Activated T-helper 1 cell treated with Interleukin-2 at 50 U/mL for 16 hours (primary cell): ENCODE measurements around the gene CTBP1.

ENCODE experiments used
- DNase-seq: peaks from one replicate; pipeline ENCODE4 v3.0.0-alpha.2; 2020; ENCODE audit warnings: low read depth

CTBP1 gene

DNA sequence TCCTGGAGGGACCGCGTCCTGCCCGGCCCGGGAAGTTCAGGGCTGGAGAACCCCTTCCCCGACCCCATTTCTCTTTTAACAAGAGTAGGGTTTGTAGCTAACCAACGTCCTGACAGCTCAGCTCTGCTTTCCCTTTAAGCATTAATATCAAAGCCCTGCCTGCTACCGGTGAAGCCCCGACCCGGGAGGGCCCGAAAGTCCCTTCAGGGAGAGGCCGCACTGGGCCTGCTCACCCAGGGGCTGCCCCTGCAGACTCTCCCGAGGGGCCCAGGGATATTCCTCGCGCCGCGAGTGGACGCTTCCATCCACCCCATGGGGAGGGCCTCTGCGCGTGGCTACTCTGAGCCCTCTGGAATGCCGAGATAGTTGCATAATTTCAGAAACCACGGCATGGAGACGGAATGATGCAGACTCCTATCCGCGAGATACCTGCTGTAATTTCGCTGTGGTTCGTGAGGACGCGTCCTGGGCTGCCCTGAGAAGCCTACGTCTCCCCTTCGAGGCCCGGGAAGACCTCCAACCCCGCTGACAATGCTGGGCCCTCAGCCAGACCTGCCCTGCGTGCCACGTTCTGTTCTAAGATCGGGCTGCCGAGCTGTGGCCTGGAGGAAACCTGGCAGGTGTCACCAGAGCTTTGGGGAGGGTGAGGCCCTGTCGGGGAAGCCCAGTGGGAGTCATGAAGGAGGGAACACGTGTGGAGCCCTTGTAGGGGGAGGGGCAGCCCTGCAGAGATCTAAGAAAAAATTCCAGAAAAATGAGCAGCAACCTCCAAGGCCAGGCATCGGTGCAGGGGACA, 999 bp upstream of the CTBP1 start:
- peak; percentile 31 for DNase-seq

DNA sequence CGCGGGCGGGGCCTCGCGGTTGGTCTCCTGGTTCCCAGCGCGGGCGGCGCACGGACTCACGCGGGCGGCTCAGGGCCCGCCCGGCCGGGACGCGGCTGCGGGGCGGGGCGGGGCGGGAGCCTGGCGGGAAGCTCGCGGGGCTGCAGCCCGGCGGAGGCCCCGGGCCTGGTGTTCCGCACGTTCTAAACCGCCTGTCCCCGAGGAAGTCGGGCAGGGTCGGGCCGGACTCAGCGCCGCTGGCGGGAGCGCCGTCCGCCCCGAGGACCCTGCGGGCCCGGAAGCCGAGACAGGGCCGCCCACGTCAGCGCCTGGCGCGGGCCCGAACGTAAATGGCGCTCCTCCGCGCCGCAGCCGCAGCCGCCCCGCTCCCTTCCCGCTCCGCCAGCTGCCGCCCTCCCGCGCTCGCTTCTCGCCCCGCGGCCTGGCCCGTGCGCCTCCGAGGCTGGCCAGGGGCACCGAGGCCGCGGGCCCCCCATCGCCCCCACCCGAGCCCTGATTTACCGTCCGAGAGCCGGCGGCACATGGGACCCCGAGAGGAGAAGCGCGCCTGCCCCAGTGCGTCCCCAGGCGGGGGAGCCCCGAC, 309 bp upstream of the CTBP1 start:
- peak; percentile 82 for DNase-seq

DNA sequence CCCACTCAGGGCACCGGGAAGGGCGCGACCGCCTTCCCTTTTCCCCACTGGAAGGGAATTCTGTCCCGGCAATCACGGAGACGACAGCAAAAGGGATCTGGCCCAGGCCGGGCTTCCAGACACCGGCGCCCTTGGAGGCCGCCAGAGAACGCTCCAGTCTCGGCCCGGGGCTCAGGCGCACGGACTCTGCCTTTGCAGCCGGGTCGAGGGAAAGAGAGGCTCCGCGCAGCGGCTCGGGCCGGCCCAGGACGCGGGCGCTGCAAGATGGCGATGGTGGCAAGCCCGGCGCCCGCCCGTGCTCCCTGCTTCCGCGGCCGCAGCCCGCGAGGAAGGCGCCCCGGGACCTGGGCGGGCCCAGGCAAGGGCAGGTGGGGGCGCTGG, 1.1 kb downstream of the CTBP1 start:
- no peak for DNase-seq

DNA sequence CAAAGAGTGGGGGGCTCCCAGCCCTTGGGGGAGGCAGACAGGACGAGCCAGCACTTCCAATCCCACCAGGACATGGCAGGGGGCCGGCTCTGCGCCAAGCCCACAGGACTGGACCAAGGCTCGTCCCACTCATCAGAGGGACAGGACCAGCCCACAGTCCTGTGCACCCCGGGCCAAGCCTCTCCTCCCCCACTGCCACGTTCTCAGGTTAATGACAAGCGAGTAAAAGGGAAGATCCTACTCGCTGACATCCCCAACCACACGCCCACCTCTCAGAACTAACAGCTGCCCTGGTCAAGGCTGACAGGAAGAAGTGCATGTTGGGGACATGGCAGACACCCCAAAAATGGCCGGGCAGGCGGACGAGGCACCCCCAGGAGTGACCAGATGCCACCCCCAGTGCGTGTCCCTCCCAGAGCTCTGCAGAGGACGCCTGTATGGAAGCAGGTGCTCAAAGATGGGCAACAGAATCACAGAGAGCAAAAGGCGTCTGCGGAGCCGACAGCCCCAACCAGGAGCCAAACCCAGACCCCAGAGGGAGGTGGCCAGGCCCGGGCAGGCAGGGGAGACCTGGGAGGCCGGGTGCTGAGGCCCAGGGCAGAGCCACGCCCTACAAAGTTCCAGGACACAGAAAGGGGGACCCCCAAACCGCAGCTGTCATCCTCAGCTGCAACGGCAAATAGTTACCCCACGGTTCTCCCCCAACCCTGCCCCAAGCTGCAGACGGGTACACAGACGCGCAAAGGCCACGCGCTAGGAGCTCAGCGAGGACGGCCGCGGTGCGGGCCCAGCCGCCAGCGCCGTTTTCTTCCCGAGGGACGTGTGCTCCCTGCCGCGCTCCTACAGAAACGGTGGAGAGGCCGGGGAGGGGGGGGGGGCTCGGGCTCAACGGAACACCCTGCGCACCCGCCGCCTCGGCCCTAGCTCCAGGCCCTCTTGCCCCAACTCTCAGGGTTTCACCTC, 1.7 kb downstream of the CTBP1 start:
- DNase-seq = no peak

DNA sequence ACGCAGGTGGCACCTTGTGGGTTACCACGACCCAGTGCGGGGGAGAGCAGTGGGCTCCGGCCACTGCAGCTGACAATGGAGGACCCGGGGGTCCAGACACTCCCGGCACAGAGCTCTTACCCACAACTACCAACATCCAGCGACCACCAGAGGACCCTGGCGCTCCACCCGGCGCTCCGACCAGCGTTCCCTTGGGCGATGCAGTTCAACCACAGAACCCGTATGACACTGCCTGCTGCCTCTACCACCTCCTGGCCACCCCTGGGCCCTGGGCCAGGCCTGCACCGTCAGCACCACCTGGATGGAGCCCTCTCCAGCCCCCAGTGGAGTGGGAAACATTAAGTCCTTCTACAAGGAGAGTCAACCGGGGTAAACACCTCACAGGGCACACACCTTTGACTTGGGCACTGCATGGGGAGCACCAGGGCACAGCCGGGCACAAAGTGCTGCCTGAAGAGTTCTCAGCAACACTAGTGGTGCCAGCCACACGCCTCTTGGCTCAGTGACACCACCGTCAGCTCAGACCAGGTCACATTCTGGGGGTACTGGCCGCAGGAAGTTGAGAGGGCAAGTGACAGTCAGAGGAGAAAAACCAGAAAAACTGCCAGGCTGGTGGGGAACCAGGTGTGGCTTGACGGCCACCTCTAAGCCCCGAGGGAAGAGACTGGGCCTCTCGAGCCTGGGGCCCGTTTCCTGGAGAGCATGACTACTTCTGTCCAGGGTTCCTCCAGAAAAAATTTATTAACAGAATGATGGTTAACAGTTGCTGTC, 2.6 kb downstream of the CTBP1 start:
- no peak for DNase-seq

DNA sequence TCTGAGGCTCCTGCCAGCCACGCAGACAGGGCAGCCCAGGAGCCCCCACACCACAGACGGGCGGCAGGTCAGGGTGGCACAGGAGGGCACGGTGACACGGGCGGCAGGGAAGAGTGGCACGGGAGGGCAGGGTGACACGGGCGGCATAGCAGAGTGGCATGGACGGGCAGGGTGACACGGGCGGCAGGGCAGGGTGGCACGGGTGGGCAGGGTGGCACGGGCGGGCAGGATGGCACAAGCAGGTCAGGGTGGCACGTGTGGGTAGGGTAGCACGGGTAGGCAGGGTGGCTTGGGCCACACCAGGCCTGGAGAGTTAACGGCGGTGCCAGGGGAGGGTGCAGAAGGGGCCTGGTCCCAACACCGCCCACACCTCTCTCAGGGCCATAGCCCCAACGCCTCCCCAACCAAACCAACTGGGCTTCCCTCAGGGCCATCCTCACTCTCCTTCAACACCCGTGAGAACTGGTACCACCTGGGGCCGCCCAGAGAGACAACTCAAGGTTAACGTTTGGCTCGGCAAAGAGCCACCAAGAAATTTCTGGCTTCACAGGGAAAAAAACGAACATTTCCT, 3.4 kb downstream of the CTBP1 start:
- no peak for DNase-seq

DNA sequence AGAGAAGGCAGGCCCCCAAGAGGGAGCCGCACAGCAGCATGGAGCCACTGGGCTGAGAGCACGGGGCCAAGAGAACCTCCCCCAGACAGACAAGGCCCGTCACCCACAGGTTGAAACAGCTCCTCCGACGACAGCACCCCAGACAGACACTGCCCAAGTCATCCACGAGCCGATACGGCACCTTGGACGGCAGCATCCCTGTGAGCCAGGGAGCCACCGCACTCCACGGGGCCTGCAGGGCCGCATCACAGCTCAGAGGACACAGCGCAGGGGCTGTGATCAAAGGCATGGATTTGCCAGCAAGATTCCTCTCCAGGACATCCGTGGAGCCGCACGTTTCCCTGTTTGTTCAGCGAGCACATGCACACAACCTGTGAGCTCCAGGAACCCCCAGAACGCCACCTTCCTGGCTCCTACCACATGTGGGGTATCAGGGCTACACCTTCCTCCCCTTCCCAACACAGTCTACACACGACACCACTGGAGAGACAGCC, 3.9 kb downstream of the CTBP1 start:
- no peak for DNase-seq

DNA sequence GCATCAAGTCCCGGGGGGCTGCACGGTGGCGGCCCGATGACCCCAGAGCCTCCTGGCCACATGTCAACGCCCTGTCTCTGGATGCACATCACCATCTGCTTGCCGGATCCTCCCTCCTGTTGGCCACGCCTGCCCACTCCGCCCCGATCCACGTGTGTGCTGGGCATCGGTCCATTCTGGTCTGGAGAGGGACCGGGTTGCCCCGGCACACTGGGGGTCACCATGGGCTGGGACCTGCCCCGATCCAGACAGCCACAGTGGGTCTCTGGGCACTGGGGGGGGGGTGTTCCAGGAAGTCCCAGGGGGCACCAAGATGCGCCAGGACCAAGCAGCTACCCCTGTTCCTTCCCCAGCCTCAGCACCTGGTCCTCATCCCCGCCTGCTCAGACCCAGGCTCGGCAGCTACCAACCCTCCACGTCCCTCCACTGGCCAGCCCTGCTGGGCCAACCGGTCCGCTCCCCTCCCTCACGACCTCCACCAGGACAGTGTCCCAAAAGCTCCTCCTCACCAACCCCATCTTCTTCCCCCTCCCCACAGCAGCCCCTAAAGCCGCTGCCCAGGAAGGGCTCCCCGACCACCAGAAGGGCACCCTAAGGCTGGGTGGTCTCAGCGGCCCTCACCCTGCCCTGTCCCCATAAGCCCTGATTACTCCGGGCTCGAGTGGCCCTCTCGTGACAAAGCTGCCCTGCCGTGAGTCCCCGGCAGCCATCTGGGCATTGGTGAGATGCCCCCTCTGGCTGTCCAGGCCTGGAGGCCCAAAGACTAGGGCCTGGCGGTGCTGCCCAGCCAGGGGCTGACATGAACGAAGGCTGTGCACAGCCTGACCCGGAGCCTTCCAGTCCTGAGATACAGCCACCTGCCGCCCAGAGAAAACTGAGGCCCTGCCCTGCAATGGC, 4.6 kb downstream of the CTBP1 start:
- DNase-seq = no peak

DNA sequence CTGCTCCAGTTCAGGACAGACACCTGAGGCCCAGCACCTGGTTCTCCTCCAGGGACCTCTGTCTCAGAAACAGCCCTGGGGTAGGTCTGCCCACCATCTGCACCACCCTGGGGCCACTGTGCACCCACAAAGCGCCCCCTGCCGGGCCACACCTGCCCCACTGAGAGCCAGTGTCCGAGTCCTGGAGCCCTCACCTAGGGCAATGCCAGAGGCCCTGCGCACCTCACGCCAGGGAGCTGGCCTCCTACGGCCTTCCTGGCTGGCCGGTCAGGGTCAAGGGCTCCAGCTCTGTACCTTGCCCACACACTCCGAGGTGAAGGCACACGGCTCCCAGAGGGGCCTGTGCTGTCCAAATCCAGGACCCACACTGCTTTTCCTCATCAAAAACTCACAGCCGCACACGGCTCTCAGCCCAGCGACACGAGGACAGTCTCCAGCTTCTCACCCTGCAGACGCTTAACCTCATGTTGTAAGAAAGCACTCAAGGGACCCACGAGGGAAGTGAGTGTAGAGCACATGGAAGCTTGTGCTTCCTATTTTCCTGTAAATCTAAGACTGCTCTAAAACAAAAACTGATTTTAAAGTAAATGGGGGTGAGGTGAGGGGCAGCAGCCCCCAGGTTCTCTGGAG, 5.4 kb downstream of the CTBP1 start:
- DNase-seq = no peak

DNA sequence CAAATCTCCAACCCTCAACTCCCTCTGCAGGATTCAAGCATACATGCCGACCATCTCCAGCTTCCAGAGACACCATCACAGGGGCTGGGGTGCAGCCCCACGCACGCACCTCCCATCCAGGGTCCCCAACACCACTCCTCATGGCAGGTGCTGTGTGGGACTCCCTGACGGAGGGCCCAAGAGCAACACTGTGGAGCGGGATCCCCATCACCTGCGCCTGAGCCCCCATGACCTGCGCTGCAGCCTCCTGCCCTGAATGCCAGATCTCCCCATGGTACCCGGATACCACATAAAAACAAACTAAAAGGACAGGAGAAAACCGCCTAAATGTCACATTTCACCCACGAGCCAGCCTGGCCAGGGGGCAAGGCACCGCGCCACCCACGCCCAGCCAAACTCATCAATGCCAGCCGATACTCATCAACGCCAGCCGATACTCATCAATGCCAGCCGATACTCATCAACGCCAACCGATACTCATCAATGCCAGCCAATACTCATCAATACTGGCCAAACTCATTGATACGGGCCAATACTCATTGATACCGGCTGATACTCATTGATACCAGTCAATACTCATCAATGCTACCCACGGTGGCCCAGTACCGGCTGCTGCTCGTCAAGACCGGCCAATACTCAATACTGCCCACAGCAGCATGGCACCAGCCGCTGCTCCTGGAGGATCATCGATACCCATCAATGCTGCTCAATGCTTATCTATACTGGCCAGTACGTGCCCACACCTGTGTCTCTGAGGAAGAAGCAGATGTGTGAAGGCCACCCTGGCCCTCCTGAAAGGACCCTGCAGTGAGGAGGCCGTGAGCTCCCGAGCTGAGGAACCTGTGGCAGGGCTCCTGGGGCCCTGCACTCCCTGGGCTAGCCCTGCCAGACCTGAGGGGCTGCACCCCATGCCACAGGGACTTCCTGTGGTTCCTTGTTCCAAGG, 6.2 kb downstream of the CTBP1 start:
- no peak for DNase-seq

DNA sequence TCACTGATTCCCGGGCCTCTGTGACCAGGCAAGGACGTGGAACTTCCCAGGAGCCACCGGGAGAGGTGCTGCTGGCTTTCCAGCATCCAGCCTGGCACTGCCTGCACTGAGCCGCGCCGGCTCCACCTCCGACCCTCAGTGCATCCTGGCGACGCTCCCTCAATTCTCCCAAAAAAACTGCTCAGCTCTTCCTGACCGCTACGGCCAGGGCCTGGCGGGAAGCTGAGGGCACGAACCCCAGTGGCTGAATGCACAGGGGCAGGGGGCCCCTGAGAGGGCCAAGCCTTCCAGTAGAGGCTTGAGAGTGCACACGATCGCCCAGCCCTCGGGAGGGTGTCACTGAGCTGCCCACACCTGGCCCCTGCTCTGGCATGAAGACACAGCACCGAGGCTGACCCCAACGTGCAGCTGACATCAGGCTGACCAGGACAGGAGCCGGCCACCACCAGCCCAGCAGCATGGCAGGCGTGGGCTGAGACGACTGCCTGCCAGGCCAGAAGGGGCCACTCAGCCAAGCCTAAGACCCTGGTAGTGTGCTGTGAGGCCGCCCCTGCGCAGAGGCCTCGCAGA, 6.9 kb downstream of the CTBP1 start:
- no peak for DNase-seq

DNA sequence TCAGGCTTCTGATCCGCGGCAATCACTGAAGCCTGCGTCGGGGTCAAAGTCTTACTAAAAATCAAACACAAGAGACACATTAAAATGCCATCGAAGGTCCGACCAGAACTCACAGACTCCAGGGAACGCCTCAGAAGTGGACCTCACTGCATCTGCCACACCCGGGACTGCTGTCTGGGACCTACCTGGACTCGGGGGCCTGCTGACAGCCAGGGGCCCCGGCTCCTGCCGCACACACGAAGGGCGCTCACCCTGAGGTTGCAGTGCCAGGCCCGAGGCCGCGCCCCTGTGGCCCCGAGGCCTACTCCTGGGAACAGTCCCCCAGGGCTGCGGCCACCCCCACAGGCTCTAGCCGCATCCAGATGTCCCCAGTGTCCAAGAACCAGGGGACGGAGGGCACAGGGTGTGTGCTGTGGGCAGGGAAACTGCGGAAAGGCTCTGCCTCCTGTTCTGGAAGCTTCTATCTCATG, 7.4 kb downstream of the CTBP1 start:
- DNase-seq = no peak

DNA sequence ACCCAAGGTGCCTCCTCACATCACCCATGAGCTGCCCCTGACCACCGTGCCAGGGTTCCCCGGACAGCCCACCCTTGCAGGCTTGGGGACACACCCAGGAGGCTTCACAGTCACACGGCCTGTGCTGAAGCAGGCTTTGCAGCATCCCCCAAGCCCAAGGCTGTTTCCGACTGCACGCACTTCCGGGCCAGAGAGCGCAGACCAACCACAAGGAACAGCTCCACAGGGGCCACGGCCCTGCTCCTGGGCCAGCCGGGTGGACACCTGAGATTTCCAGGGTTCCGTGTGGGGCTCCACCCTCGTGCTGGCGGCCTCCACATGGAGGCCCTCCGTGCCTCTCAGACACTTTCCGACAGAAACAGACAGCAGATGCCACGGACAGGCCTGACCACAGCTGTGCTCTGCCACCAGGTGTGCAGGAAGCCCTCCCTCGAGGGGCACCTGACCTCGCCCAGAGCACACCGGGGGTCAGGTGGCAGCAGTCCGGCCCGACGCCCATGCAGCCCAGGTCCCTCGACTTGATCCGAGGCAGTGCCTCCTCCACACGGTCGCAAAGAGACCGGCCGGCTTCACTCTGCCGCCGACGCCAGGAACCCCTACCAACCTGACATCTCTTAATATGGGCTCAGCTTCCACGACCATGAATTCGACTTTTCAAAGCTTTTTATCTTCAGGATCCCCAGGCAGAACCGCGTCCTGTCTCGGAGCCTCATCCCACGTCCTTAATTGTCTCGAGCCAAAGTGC, 8.0 kb downstream of the CTBP1 start:
- no peak for DNase-seq

DNA sequence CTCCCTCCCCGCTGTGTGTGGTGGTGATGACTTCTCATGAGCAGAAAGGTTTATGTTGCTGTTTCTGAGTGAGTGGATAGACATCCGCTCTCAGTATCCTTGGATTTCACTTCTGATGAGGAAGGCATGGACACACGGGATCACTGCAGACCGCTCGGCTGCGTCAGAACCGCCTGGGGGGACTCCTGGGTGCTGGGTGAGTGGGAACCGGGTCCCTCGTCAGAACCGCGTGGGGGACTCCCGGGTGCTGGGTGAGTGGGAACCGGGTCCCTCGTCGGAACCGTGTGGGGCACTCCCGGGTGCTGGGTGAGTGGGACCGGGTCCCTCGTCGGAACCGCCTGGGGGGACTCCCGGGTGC, 9.0 kb downstream of the CTBP1 start:
- DNase-seq = no peak

DNA sequence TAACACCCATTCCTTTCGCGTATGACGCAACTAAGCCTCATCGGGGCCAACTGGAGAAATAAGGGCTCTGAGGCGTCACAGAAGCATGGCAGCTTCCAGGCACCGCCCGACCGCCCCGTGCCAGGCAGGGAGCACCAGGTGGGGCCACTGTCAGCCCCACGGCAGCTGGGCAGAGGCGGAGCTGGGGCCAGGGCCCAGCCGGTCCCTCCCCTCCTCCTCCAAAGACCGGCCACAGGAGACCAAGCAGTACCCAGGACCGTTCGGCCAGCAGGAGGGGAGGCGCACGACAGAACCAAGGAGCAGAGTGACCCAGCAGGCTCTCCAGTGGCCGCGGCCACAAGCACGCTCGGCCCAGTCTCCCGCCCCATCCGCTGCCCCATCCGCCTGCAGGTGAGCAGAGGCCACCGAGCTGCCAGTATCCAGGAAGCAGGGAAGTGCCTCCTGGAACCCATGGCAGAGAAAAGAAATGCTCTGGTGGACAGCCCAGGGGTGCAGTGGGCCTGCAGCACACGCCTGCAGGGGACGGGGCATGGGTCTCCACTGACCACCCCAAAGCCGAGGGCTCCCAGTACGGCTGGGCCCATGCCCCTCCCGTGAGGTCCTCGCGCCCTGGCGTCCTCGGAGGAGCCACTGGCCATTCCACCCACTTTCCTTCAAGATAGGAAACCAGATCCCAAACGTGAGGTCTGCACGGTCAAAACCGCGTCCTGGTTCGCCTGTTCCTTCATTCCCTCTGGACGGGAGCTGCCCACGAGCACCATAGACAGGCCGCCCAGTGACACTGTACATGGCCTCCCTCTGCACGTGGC, 9.6 kb downstream of the CTBP1 start:
- no peak for DNase-seq

DNA sequence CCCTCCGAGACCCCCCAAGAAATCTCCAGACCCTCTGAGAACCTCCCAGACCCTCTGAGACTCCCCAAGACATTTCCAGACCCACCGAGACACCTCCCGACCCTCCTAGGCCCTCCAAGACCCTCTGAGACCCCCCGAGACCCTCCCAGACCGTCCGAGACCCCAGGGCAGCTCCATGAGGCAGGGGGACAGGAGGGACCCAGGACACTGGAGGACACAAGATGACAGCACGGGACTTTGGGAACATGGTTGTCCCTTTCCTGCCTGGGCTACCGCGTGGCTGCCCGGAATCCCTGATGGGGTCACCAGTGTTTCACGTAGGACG, 10.3 kb downstream of the CTBP1 start:
- DNase-seq = no peak
